ENCODE results near the gene PIGS.
"Not testable (repeated sequence)": the region's sequence is repeated elsewhere in the genome, so short reads cannot be mapped to it uniquely, and the experiment has no call there.

PIGS gene

DNA sequence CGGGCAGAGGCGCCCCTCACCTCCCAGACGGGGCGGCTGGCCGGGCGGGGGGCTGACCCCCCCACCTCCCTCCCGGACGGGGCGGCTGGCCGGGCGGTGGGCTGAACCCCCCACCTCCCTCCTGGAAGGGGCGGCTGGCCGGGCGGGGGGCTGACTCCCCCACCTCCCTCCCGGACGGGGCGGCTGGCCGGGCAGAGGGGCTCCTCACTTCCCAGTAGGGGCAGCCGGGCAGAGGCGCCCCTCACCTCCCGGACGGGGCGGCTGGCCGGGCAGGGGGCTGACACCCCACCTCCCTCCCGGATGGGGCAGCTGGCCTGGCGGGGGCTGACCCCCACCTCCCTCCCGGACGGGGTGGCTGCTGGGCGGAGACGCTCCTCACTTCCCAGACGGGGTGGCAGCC is 32.7 kb upstream of the PIGS start:
- H3K36me3 ChIP-seq (ENCODE audit: control insufficient read depth, insufficient read depth, low read length); H3K27ac ChIP-seq (ENCODE audit: insufficient read depth, low read depth, low read length, poor library complexity, severe bottlenecking); H3K9me3 ChIP-seq (ENCODE audit: control insufficient read depth, low read length); H3K4me1 ChIP-seq (ENCODE audit: control insufficient read depth, insufficient read depth, low read length); H3K27me3 ChIP-seq (ENCODE audit: control insufficient read depth, insufficient read depth, low read length, poor library complexity, severe bottlenecking); H3K4me3 ChIP-seq (ENCODE audit: insufficient read depth, low read depth, low read length): not testable (repeated sequence)
- 92 to 98% methylated on average over 15 to 29 of the region's 31 CpGs for WGBS, 2 experiments

DNA sequence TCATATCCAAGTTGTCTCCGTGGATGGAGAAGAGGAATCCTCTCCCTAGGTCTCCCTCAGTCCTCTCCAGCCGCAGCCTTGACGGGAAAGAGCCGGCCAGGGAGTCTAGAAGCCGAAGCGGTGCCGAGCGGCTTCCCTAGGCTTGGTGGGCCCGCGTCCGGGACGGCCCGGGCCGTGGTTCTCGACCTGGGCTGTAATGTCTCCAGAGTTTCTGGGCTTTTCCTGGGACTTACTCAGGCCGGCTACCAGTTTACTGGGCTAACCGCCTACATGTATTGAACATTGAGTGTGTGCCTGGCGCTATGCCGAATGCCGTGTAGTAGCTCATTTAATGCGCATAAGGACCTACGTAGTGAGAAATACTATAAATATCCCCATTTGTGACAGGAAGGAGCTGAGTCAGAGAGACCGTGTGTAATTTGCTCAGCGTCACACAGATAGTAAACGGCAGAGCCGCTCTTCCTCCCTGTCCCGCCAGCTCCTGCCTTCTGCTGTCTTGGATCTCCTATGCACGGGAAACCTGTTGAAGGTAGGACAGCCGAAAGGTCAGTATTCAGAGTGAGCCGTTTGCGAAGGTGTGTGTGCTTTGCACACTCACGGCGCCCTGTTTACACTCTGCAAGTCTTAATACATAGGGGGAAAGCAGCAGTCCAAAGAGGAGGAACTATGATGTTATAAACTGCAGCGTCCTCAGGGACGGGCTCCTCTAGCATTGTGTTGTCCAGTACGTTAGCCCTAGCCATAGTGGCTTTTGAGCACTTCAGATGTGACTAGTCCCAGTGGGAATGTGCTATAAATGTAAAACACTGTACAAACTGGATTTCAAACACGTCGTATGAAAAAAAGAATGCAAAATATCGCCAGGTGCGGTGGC is 28.2 kb upstream of the PIGS start:
- Histone ChIP-seq H3K36me3 (ENCODE audit: control insufficient read depth, insufficient read depth, low read length) (peaks cover 9% of the 10 kb centered on the region), H3K4me3 (ENCODE audit: insufficient read depth, low read depth, low read length) (peak overlapping the region; percentile 87), H3K27ac (ENCODE audit: insufficient read depth, low read depth, low read length, poor library complexity, severe bottlenecking) (no peak overlapping the region), H3K27me3 (ENCODE audit: control insufficient read depth, insufficient read depth, low read length, poor library complexity, severe bottlenecking) (peaks cover 10% of the 10 kb centered on the region), H3K4me1 (ENCODE audit: control insufficient read depth, insufficient read depth, low read length) (peaks cover 6% of the 10 kb centered on the region), H3K9me3 (ENCODE audit: control insufficient read depth, low read length) (no peaks in the 10 kb centered on the region)
- WGBS, 2 experiments = 32 to 37% methylated on average over 40 of the region's 40 CpGs

DNA sequence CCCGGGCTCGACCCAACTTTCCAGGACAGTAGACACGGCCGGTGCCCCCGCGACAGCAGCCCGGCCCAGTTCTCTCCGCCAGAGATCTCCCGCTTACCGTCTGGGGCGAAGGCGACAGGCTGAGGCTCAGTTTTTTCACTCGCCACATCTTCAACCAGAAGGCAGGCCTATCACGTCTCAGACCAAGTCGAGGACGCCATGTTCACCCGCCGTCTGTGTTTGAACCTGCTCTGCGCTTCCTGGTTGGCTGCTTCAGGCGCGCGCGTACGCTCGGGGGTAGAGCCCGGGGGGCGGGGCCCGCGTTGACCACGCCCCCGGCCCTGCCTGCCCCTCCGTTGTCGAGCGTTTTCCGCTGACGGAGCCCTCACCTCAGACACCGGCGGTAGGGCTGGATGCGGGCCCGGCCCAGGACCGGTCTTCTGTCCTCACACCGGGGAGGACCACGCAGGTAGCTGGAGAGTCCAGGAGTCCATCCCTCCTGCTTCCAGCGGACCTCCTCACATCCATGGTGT is 27.5 kb upstream of the PIGS start, which contains the start of gene SPAG5:
Gene SPAG5 (minus strand): TSS at position 227 of the 512 bp plus-strand sequence. CDS start 79 bp downstream, at position 148.
- H3K4me1 ChIP-seq (ENCODE audit: control insufficient read depth, insufficient read depth, low read length) = peaks cover 6% of the 10 kb centered on the region
- peak within 1 kb of the TSS; percentile 27 for H3K27ac ChIP-seq (ENCODE audit: insufficient read depth, low read depth, low read length, poor library complexity, severe bottlenecking)

DNA sequence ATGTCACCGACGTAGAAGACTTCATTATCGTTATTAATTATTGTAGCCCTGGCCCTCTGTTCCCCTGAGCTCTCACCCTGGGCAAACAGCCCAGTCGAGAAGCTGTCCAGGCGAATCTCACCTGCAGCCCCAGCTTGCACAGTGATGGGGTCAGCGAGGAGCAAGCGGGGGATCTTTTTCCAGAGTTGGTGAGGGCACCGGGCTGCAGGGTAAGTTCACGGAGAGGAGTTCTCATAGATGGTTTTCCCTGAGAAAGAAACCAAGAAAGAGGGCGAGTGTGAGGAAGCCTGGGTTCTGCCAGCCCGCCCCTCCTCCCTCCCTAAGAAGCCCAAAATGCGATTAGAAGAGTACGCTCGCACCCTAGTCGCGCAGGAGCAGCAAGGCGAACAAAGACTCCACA is 27.1 kb upstream of the PIGS start:
- Histone ChIP-seq H3K4me1 (ENCODE audit: control insufficient read depth, insufficient read depth, low read length) (peaks cover 6% of the 10 kb centered on the region), H3K27ac (ENCODE audit: insufficient read depth, low read depth, low read length, poor library complexity, severe bottlenecking) (peak overlapping the region; percentile 27), H3K27me3 (ENCODE audit: control insufficient read depth, insufficient read depth, low read length, poor library complexity, severe bottlenecking) (peaks cover 10% of the 10 kb centered on the region), H3K36me3 (ENCODE audit: control insufficient read depth, insufficient read depth, low read length) (peaks cover 10% of the 10 kb centered on the region), H3K9me3 (ENCODE audit: control insufficient read depth, low read length) (no peaks in the 10 kb centered on the region), H3K4me3 (ENCODE audit: insufficient read depth, low read depth, low read length) (peak overlapping the region; percentile 87)
- 5 to 6% methylated on average over 17 of the region's 17 CpGs for WGBS, 2 experiments

More for the DNA sequence above, 27.5 kb upstream of the PIGS start, which contains the start of gene SPAG5:
- peak within 1 kb of the TSS; percentile 87 for H3K4me3 ChIP-seq (ENCODE audit: insufficient read depth, low read depth, low read length)
- 0% methylated on average over 44 of the region's 44 CpGs for WGBS, 2 experiments
- H3K9me3 ChIP-seq (ENCODE audit: control insufficient read depth, low read length) = no peaks in the 10 kb centered on the region
- H3K27me3 ChIP-seq (ENCODE audit: control insufficient read depth, insufficient read depth, low read length, poor library complexity, severe bottlenecking) = peaks cover 10% of the 10 kb centered on the region
- peaks cover 10% of the 10 kb centered on the region for H3K36me3 ChIP-seq (ENCODE audit: control insufficient read depth, insufficient read depth, low read length)

DNA sequence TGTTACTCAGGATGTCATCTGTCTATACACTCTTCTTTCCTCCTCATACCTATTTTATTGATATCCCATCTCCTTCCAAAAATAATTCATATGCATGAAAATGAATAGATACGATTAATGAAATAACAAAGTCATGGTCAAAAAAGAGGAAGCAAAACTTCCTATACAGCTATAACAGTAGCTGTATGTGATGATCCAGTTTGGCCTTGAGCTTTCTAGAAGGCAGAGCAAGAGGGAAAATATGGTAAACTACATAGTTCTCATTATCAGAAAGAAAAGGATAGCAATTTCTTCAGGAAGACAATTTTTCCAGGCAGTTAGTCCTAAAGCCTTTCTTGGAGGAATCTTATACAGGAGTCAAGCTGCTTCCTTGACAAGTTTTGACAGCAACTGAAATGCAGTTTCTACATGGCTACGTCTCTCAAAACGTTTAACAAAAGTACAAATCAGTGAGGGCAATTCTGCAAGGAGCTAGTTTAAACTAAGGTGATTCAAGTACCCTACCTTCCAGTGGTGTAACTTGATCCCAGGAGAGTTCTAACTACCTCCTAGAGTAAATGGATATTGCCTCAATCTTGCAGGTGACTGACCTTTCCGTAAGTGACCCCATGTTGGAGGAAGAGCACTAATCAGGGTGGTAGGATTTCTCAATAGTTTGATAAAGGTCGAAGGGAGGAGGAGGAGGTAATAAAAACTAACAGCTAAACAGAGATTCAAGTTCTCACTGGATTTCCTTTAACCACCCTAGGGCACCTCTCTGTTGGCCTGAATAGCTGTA is 26.5 kb upstream of the PIGS start:
- Histone ChIP-seq H3K9me3 (ENCODE audit: control insufficient read depth, low read length) (no peaks in the 10 kb centered on the region), H3K36me3 (ENCODE audit: control insufficient read depth, insufficient read depth, low read length) (peaks cover 16% of the 10 kb centered on the region), H3K4me3 (ENCODE audit: insufficient read depth, low read depth, low read length) (peak overlapping the region; percentile 87), H3K27ac (ENCODE audit: insufficient read depth, low read depth, low read length, poor library complexity, severe bottlenecking) (no peak overlapping the region), H3K4me1 (ENCODE audit: control insufficient read depth, insufficient read depth, low read length) (peaks cover 6% of the 10 kb centered on the region), H3K27me3 (ENCODE audit: control insufficient read depth, insufficient read depth, low read length, poor library complexity, severe bottlenecking) (peaks cover 10% of the 10 kb centered on the region)
- WGBS, 2 experiments = 43 to 62% methylated on average over 4 of the region's 5 CpGs

DNA sequence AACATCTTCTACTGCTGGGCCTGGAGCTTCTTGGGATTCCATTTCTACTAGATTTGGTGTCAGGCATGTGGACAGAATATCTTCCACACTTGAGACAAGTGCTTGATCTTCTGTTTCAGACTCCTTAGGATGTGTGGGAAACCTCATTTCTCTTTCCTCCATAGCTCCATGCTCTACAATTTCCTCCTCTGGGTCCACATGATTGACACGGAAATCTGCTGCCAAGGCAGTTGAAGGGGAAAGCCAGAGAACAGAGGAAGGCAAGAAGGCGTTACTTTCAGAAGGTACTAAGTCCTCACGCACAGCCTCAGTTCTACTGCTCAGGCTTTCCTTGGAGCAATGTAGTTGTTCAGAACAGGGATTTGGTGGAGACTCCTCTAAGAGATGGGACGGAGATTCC is 20.9 kb upstream of the PIGS start:
- Histone ChIP-seq H3K4me1 (ENCODE audit: control insufficient read depth, insufficient read depth, low read length) (no peaks in the 10 kb centered on the region), H3K9me3 (ENCODE audit: control insufficient read depth, low read length) (no peaks in the 10 kb centered on the region), H3K36me3 (ENCODE audit: control insufficient read depth, insufficient read depth, low read length) (peaks cover 66% of the 10 kb centered on the region), H3K27me3 (ENCODE audit: control insufficient read depth, insufficient read depth, low read length, poor library complexity, severe bottlenecking) (no peaks in the 10 kb centered on the region), H3K4me3 (ENCODE audit: insufficient read depth, low read depth, low read length) (no peak overlapping the region), H3K27ac (ENCODE audit: insufficient read depth, low read depth, low read length, poor library complexity, severe bottlenecking) (no peak overlapping the region)
- WGBS, 2 experiments = 96 to 98% methylated on average over 4 of the region's 4 CpGs

DNA sequence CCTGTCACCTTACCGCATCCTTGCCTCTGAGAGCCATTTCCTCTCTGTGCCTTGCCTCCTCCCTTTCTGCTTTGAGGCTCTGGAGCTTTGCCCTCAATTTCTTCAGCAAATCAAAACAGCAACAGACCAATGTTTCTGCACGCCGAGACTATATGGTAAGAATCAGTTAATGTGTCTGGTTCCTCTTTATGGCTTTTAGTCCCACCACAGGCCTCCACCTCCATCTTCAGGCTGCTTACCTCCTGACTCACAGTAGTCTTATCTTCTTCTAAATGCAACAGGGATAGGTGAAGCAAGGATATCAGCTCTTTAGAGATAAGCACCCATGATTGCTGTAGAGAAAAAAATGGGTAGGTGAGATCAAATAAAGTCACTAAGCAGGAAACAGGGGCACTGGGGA is 14.5 kb upstream of the PIGS start:
- H3K27me3 ChIP-seq (ENCODE audit: control insufficient read depth, insufficient read depth, low read length, poor library complexity, severe bottlenecking) = no peaks in the 10 kb centered on the region
- peaks cover 77% of the 10 kb centered on the region for H3K36me3 ChIP-seq (ENCODE audit: control insufficient read depth, insufficient read depth, low read length)
- no peak overlapping the region for H3K4me3 ChIP-seq (ENCODE audit: insufficient read depth, low read depth, low read length)
- no peaks in the 10 kb centered on the region for H3K9me3 ChIP-seq (ENCODE audit: control insufficient read depth, low read length)
- 95 to 100% methylated on average over 2 to 3 of the region's 3 CpGs for WGBS, 2 experiments
- no peaks in the 10 kb centered on the region for H3K4me1 ChIP-seq (ENCODE audit: control insufficient read depth, insufficient read depth, low read length)
- H3K27ac ChIP-seq (ENCODE audit: insufficient read depth, low read depth, low read length, poor library complexity, severe bottlenecking) = no peak overlapping the region

DNA sequence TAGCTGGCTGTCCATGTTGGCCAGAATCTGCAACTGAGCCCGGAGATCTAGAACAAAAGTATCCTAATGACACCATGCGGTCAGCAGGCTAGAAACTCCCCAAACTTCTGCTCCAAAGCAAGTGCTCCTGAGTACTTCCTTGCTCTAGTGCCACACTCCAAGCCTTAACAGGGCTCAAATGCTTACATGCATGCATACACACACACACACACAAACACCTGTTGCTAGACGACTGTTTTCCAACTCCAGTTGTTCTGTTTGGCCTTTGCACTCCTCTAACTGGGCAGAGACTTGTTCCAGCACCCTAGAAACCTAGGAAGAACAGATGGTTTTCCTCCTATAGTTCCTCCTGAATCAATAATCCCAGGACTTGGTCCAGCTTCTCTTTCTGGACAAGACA is 13.1 kb upstream of the PIGS start:
- 77% methylated on average over 3 of the region's 3 CpGs for WGBS, 2 experiments
- no peaks in the 10 kb centered on the region for H3K9me3 ChIP-seq (ENCODE audit: control insufficient read depth, low read length)
- no peaks in the 10 kb centered on the region for H3K27me3 ChIP-seq (ENCODE audit: control insufficient read depth, insufficient read depth, low read length, poor library complexity, severe bottlenecking)
- H3K36me3 ChIP-seq (ENCODE audit: control insufficient read depth, insufficient read depth, low read length) = peaks cover 76% of the 10 kb centered on the region
- no peak overlapping the region for H3K4me3 ChIP-seq (ENCODE audit: insufficient read depth, low read depth, low read length)
- no peaks in the 10 kb centered on the region for H3K4me1 ChIP-seq (ENCODE audit: control insufficient read depth, insufficient read depth, low read length)
- H3K27ac ChIP-seq (ENCODE audit: insufficient read depth, low read depth, low read length, poor library complexity, severe bottlenecking) = no peak overlapping the region

DNA sequence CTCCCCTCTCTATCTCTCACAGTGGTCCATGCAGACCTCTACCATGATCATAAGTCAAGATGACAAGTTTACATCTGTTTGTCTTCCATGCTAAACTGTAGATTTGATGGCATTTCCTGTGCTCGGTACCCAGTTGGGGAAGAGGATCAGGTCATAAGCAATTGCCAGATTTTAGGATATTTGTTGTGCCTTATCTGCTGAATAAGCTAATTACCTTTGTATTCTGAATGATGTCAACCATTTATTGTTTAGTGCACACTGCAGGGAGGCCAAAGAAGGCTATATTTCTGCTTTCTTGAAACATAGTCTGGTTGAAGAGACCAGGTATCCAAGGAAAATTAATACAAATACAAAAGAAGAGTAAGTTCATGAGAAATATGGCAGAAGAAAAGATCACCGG is 11.2 kb upstream of the PIGS start:
- 94 to 95% methylated on average over 2 of the region's 2 CpGs for WGBS, 2 experiments
- peaks cover 75% of the 10 kb centered on the region for H3K36me3 ChIP-seq (ENCODE audit: control insufficient read depth, insufficient read depth, low read length)

DNA sequence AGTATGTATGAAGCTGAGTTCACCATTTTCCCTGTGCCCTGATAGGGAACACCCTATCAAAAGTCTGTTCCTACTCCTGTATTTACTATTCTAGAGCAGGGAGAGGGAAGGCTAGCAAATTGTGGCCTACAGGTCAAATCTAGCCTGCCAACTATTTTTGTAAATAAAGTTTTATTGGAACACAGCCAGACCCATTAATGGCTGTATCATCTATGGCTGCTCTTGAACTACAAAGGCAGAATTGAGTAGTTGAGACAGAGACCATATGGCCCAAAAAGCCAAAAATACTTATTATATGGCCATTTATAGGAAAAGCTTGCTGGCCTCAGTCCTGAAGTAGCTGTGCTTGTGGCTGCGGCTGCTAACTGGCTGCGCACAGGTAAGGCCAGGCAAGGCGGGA is 9.6 kb upstream of the PIGS start:
- Histone ChIP-seq H3K36me3 (ENCODE audit: control insufficient read depth, insufficient read depth, low read length) (peaks cover 67% of the 10 kb centered on the region), H3K27me3 (ENCODE audit: control insufficient read depth, insufficient read depth, low read length, poor library complexity, severe bottlenecking) (peaks cover 3% of the 10 kb centered on the region)
- WGBS, 2 experiments = 95 to 100% methylated on average over 1 to 2 of the region's 3 CpGs

More for the DNA sequence above, 11.2 kb upstream of the PIGS start:
- no peak overlapping the region for H3K27ac ChIP-seq (ENCODE audit: insufficient read depth, low read depth, low read length, poor library complexity, severe bottlenecking)
- H3K27me3 ChIP-seq (ENCODE audit: control insufficient read depth, insufficient read depth, low read length, poor library complexity, severe bottlenecking) = no peaks in the 10 kb centered on the region
- no peak overlapping the region for H3K4me3 ChIP-seq (ENCODE audit: insufficient read depth, low read depth, low read length)
- no peaks in the 10 kb centered on the region for H3K9me3 ChIP-seq (ENCODE audit: control insufficient read depth, low read length)
- no peaks in the 10 kb centered on the region for H3K4me1 ChIP-seq (ENCODE audit: control insufficient read depth, insufficient read depth, low read length)

More for the DNA sequence above, 9.6 kb upstream of the PIGS start:
- Histone ChIP-seq H3K9me3 (ENCODE audit: control insufficient read depth, low read length) (no peaks in the 10 kb centered on the region), H3K27ac (ENCODE audit: insufficient read depth, low read depth, low read length, poor library complexity, severe bottlenecking) (no peak overlapping the region), H3K4me1 (ENCODE audit: control insufficient read depth, insufficient read depth, low read length) (no peaks in the 10 kb centered on the region), H3K4me3 (ENCODE audit: insufficient read depth, low read depth, low read length) (no peak overlapping the region)
